Limb (tissue), 2 donors: ENCODE data around the gene COG5.
A peak's percentile ranks its signal among the peaks of the same experiment; 100 is the strongest.

Experiments used
- DNase-seq, 2 donors: peaks; one replicate each; pipeline ENCODE4 v3.0.0-alpha.2; 2016; ENCODE audit errors: extremely low spot score in 2 of 2

Gene COG5

GRCh38 chr7:107186240-107186639 lies 377.5 kb downstream of the COG5 start:
- DNase-seq: no peak

GRCh38 chr7:107185716-107186115 lies 378.0 kb downstream of the COG5 start:
- no peak for DNase-seq

GRCh38 chr7:107181172-107181571 lies 382.5 kb downstream of the COG5 start:
- DNase-seq: no peak

- peak; percentile 24 to 37 for DNase-seq
Measured at GRCh38 chr7:107180378-107180777, 383.3 kb downstream of the COG5 start.

- no peak for DNase-seq
Measured at GRCh38 chr7:107179326-107180164, 384.2 kb downstream of the COG5 start.

- DNase-seq: no peak
Measured at GRCh38 chr7:107173691-107174406, 389.9 kb downstream of the COG5 start.

- DNase-seq: no peak
Measured at GRCh38 chr7:107173191-107173590, 390.5 kb downstream of the COG5 start.

GRCh38 chr7:107172276-107173032 lies 391.3 kb downstream of the COG5 start:
- DNase-seq: no peak

GRCh38 chr7:107171496-107171895 lies 392.2 kb downstream of the COG5 start:
- DNase-seq: no peak

- no peak for DNase-seq
Measured at GRCh38 chr7:107170051-107170915, 393.4 kb downstream of the COG5 start.

- DNase-seq: peak; percentile 94 to 95
Measured at GRCh38 chr7:107169120-107170050, 394.3 kb downstream of the COG5 start.

- DNase-seq: peak; percentile 99
Measured at GRCh38 chr7:107168233-107169119, 395.2 kb downstream of the COG5 start, which contains the start of gene HBP1. Gene HBP1, plus strand, starts transcription at chr7:107169003. Its CDS starts 10,891 bp downstream, at chr7:107179894.

- peak in 1 of 2 donors; percentile 87 for DNase-seq
Measured at GRCh38 chr7:107167483-107168232, 396.1 kb downstream of the COG5 start.

- DNase-seq: peak in 1 of 2 donors; percentile 13
Measured at GRCh38 chr7:107166736-107167426, 396.8 kb downstream of the COG5 start.

GRCh38 chr7:107165341-107165740 lies 398.4 kb downstream of the COG5 start:
- DNase-seq: no peak

- no peak for DNase-seq
Measured at GRCh38 chr7:107164092-107164491, 399.6 kb downstream of the COG5 start.

GRCh38 chr7:107162475-107162874 lies 401.2 kb downstream of the COG5 start:
- no peak for DNase-seq
